NCI-H2081 (cell line): ENCODE data around the gene PRPF40B.

Experiments used
- DNase-seq, 2 experiments: peaks; one replicate each; lab custom pipeline; 2025; lab: John Stamatoyannopoulos, UW

PRPF40B gene

GRCh38 chr12:49683599-49684309 is 60.4 kb downstream of the PRPF40B start:
- peak in 1 of 2 experiments; percentile 11 for DNase-seq

- no peak for DNase-seq
Measured at GRCh38 chr12:49684310-49684854, 61.0 kb downstream of the PRPF40B start.

GRCh38 chr12:49687941-49688340 is 64.6 kb downstream of the PRPF40B start:
- no peak for DNase-seq

GRCh38 chr12:49689237-49689636 is 65.9 kb downstream of the PRPF40B start:
- DNase-seq: no peak

GRCh38 chr12:49689785-49690184 is 66.4 kb downstream of the PRPF40B start:
- no peak for DNase-seq

- DNase-seq: no peak
Measured at GRCh38 chr12:49692851-49693250, 69.5 kb downstream of the PRPF40B start.

- DNase-seq: no peak
Measured at GRCh38 chr12:49693931-49694444, 70.6 kb downstream of the PRPF40B start.
